Measurements from ENCODE around the gene ABLIM2. TPM values are rescaled to one million over a fixed set of nuclear protein-coding genes. Genes with fewer than 3 reads are reported as not detected.

The ABLIM2 gene
- total RNA-seq, 4 donors from 2014 or later: 177 to 281 (median 244) TPM

DNA sequence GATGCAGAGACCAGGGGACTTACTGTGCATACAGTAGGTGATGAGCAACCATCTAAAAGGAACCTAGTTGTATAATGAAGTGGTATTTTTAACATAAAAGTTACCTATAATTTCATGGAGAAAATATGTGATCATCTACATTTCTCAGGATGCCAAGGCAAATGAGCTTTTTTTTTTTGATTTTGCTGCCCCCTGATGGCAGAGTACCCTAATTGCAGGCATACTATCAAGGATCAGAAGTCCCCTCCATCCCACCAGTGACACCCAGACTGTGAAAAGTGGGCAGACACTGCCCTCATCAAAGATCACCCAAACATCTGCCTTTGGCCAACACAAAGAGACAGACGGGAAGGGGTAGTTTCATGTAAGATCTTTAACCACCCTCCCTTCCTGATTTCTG, 9.6 kb upstream of the ABLIM2 start:
- H3K4me3 ChIP-seq: no peak overlapping the region
- H3K27ac ChIP-seq: peak overlapping the region; percentile 86 to 99 (median 97)
- no peaks in the 10 kb centered on the region for H3K9me3 ChIP-seq
- in situ Hi-C loops (cut with MboI; ENCODE audit: low sequenced_read_pairs in 4 of 4) (loop anchor here (5.0 to 10.0 kb wide), 2 partner anchors 63 to 66 kb away; no protein-coding TSS in a partner anchor), intact Hi-C loops (cut with DNase I; ENCODE audit: low total_unique reads) (loop anchor here (1.0 kb wide), 1 partner anchor 20 kb away; no protein-coding TSS in a partner anchor)
- no peak for ATAC-seq
- no peaks in the 10 kb centered on the region for H3K27me3 ChIP-seq
- no peak for TF ChIP-seq POLR2A (IDR thresholded peaks at IDR 0.05)
- peak in 3 of 5 experiments; percentile 47 to 79 (median 79) for TF ChIP-seq CTCF (IDR thresholded peaks at IDR 0.05 in 4 of 5, conservative IDR thresholded peaks at IDR 0.05 in 1 of 5)
- H3K4me1 ChIP-seq: peaks cover 47 to 50% of the 10 kb centered on the region in 2 donors
- no peaks in the 10 kb centered on the region for H3K36me3 ChIP-seq
- no peak for DNase-seq

DNA sequence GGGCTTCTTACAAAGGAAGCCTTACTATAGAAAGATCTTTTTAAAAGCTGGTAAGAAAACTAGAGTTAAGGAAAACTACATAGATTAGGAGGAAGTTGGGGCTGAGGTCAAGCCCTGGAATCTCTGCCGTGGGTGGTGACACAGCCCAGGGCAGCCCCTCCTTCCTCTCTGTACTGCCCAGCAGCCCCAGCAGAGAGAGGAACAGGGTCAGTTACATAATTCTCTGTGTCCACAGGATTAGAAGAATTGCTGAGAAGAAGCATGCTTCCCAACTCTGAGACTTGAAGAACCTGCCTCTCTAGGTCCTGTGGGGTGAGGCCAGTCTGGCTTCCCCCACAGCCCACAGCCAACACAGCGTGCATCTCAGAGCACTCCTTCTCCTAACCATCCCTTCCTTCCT, 9.2 kb upstream of the ABLIM2 start:
- Histone ChIP-seq H3K36me3 (no peaks in the 10 kb centered on the region), H3K4me3 (no peak overlapping the region), H3K9me3 (no peaks in the 10 kb centered on the region), H3K4me1 (peaks cover 51 to 54% of the 10 kb centered on the region in 2 donors), H3K27me3 (no peaks in the 10 kb centered on the region), H3K27ac (peak overlapping the region; percentile 86 to 99 (median 97))
- ATAC-seq (no peak), DNase-seq (peak in 1 of 2 donors; percentile 43)
- TF ChIP-seq POLR2A (IDR thresholded peaks at IDR 0.05) (no peak), CTCF (IDR thresholded peaks at IDR 0.05 in 4 of 5, conservative IDR thresholded peaks at IDR 0.05 in 1 of 5) (no peak)
- in situ Hi-C loops (cut with MboI; ENCODE audit: low sequenced_read_pairs in 4 of 4): loop anchor here (5.0 to 10.0 kb wide), 2 partner anchors 63 to 66 kb away; no protein-coding TSS in a partner anchor
- intact Hi-C loops (cut with DNase I; ENCODE audit: low total_unique reads): loop anchor here (1.0 kb wide), 1 partner anchor 20 kb away; no protein-coding TSS in a partner anchor

- no peak for ATAC-seq
- in situ Hi-C loops (cut with MboI; ENCODE audit: low sequenced_read_pairs in 4 of 4) (loop anchor here (5.0 to 10.0 kb wide), 2 partner anchors 62 to 65 kb away; no protein-coding TSS in a partner anchor), intact Hi-C loops (cut with DNase I; ENCODE audit: low total_unique reads) (no loop called here)
Measured at GRCh38 chr4:8167291-8167690, 8.7 kb upstream of the ABLIM2 start.

GRCh38 chr4:8165374-8165896, 6.8 kb upstream of the ABLIM2 start:
- DNase-seq (peak; percentile 92 to 97), ATAC-seq (peak; percentile 63 to 74)
- intact Hi-C loops (cut with DNase I; ENCODE audit: low total_unique reads): loop anchor here (1.0 to 2.0 kb wide), 5 partner anchors 21 to 97 kb away; no protein-coding TSS in a partner anchor
- Histone ChIP-seq H3K27me3 (no peaks in the 10 kb centered on the region), H3K4me3 (no peak overlapping the region), H3K27ac (peak overlapping the region; percentile 86 to 99 (median 97)), H3K36me3 (no peaks in the 10 kb centered on the region), H3K9me3 (no peaks in the 10 kb centered on the region), H3K4me1 (peaks cover 53 to 59% of the 10 kb centered on the region in 2 donors)
- TF ChIP-seq CTCF (IDR thresholded peaks at IDR 0.05 in 4 of 5, conservative IDR thresholded peaks at IDR 0.05 in 1 of 5): peak in 4 of 5 experiments; percentile 11 to 55 (median 30)
- peak in 1 of 2 donors; percentile 84 for TF ChIP-seq POLR2A (IDR thresholded peaks at IDR 0.05)
- in situ Hi-C loops (cut with MboI; ENCODE audit: low sequenced_read_pairs in 4 of 4): loop anchor here (5.0 to 10.0 kb wide), 2 partner anchors 61 to 63 kb away; no protein-coding TSS in a partner anchor

More at GRCh38 chr4:8167291-8167690, 8.7 kb upstream of the ABLIM2 start:
- TF ChIP-seq CTCF (IDR thresholded peaks at IDR 0.05 in 4 of 5, conservative IDR thresholded peaks at IDR 0.05 in 1 of 5) (no peak), POLR2A (IDR thresholded peaks at IDR 0.05) (no peak)
- Histone ChIP-seq H3K27me3 (no peaks in the 10 kb centered on the region), H3K36me3 (no peaks in the 10 kb centered on the region), H3K4me3 (no peak overlapping the region), H3K4me1 (peaks cover 53 to 57% of the 10 kb centered on the region in 2 donors), H3K9me3 (no peaks in the 10 kb centered on the region), H3K27ac (peak overlapping the region; percentile 86 to 99 (median 97))
- peak in 1 of 2 donors; percentile 21 for DNase-seq

Measured in gastrocnemius medialis (tissue), 4 donors.